H9 (cell line): ENCODE measurements around the gene ARHGAP22. TPM values are rescaled to one million over a fixed set of nuclear protein-coding genes. Genes with fewer than 3 reads are reported as not detected.

Source experiments
- DNase-seq: peaks from one replicate; pipeline ENCODE4 v3.0.0-alpha.2; 2017
- H2AFZ ChIP-seq: one replicate; pipeline ENCODE4 v1.6.1; 2013; ENCODE audit warnings: mild to moderate bottlenecking, low read length, control low read depth, moderate library complexity
- H2AK5ac ChIP-seq: 2 replicates; pipeline ENCODE4 v1.6.1; 2013; ENCODE audit warnings: low read length, control low read depth, mixed read lengths; ENCODE audit not compliant: insufficient read length
- H2BK120ac ChIP-seq: one replicate; pipeline ENCODE4 v1.6.1; 2013; ENCODE audit warnings: low read depth, mild to moderate bottlenecking, low read length, control low read depth, inconsistent platforms; ENCODE audit not compliant: poor library complexity, severe bottlenecking
- H2BK12ac ChIP-seq: 2 replicates; pipeline ENCODE4 v1.6.1; 2013; ENCODE audit warnings: low read length, control low read depth, mixed read lengths, low read depth; ENCODE audit not compliant: insufficient read length
- H2BK15ac ChIP-seq: 2 replicates; pipeline ENCODE4 v1.6.1; 2013; ENCODE audit warnings: low read depth, low read length, control low read depth
- H2BK20ac ChIP-seq: one replicate; pipeline ENCODE4 v1.6.1; 2013; ENCODE audit warnings: low read depth, mild to moderate bottlenecking, low read length, control low read depth, inconsistent platforms; ENCODE audit not compliant: poor library complexity, severe bottlenecking
- H2BK5ac ChIP-seq: 2 replicates; pipeline ENCODE4 v1.6.1; 2013; ENCODE audit warnings: low read length, control low read depth, mixed read lengths; ENCODE audit not compliant: insufficient read length
- H3K14ac ChIP-seq: 2 replicates; pipeline ENCODE4 v1.6.1; 2013; ENCODE audit warnings: low read length, control low read depth; ENCODE audit not compliant: insufficient read depth
- H3K18ac ChIP-seq: 2 replicates; pipeline ENCODE4 v1.6.1; 2013; ENCODE audit warnings: low read depth, mild to moderate bottlenecking, mixed read lengths, low read length, control low read depth; ENCODE audit not compliant: insufficient read length
- H3K23ac ChIP-seq: 2 replicates; pipeline ENCODE4 v1.6.1; 2013; ENCODE audit warnings: low read length, control low read depth, mixed read lengths, low read depth; ENCODE audit not compliant: insufficient read length
- H3K23me2 ChIP-seq: 2 replicates; pipeline ENCODE4 v1.6.1; 2013; ENCODE audit warnings: low read depth, mild to moderate bottlenecking, mixed read lengths, low read length, control low read depth; ENCODE audit not compliant: insufficient read length, poor library complexity, severe bottlenecking
- H3K27ac ChIP-seq: 2 replicates; pipeline ENCODE4 v1.5.1; 2013; ENCODE audit warnings: low read length, control low read depth, mixed read lengths, low read depth; ENCODE audit not compliant: insufficient read length
- H3K27me3 ChIP-seq: 2 replicates; pipeline ENCODE4 v1.6.1; 2013; ENCODE audit warnings: low read length, control low read depth, inconsistent platforms; ENCODE audit not compliant: insufficient read depth
- H3K4ac ChIP-seq: 2 replicates; pipeline ENCODE4 v1.6.1; 2013; ENCODE audit warnings: low read depth, mild to moderate bottlenecking, control low read depth, inconsistent platforms, low read length, moderate library complexity
- H3K4me1 ChIP-seq: 2 replicates; pipeline ENCODE4 v1.6.1; 2013; ENCODE audit warnings: low read length, control low read depth, inconsistent platforms; ENCODE audit not compliant: insufficient read depth
- H3K4me2 ChIP-seq: 2 replicates; pipeline ENCODE4 v1.6.1; 2013; ENCODE audit warnings: low read length, control low read depth, mixed read lengths; ENCODE audit not compliant: insufficient read length, insufficient read depth
- H3K56ac ChIP-seq: 2 replicates; pipeline ENCODE4 v1.6.1; 2013; ENCODE audit warnings: low read depth, mild to moderate bottlenecking, mixed read lengths, low read length, control low read depth; ENCODE audit not compliant: insufficient read length
- H3K79me1 ChIP-seq: 2 replicates; pipeline ENCODE4 v1.6.1; 2013; ENCODE audit warnings: low read depth, mild to moderate bottlenecking, moderate library complexity, low read length, control low read depth, inconsistent platforms; ENCODE audit not compliant: insufficient read depth, poor library complexity, severe bottlenecking
- H3K79me2 ChIP-seq: 2 replicates; pipeline ENCODE4 v1.6.1; 2013; ENCODE audit warnings: low read length, control low read depth, inconsistent platforms; ENCODE audit not compliant: insufficient read depth
- H3K9ac ChIP-seq: 2 replicates; pipeline ENCODE4 v1.6.1; 2013; ENCODE audit warnings: low read length, control low read depth, mixed read lengths; ENCODE audit not compliant: insufficient read length; ENCODE audit errors: extremely low read depth
- H3K9me3 ChIP-seq: one replicate; pipeline ENCODE4 v1.6.1; 2013; ENCODE audit warnings: low read depth, low read length, inconsistent platforms; ENCODE audit not compliant: control insufficient read depth
- H3T11ph ChIP-seq: one replicate; pipeline ENCODE4 v1.6.1; 2013; ENCODE audit warnings: mild to moderate bottlenecking, low read length, control low read depth, inconsistent platforms
- H4K20me1 ChIP-seq: one replicate; pipeline ENCODE4 v1.6.1; 2013; ENCODE audit not compliant: control insufficient read depth, insufficient read length, insufficient read depth
- H4K5ac ChIP-seq: 2 replicates; pipeline ENCODE4 v1.6.1; 2013; ENCODE audit warnings: low read depth, mild to moderate bottlenecking, mixed read lengths, low read length, control low read depth; ENCODE audit not compliant: insufficient read length
- H4K8ac ChIP-seq: replicated peaks from 2 replicates; pipeline ENCODE4 v1.6.1; 2013; ENCODE audit warnings: low read length, control low read depth, mixed read lengths, low read depth; ENCODE audit not compliant: insufficient read length
- H4K91ac ChIP-seq: 2 replicates; pipeline ENCODE4 v1.6.1; 2013; ENCODE audit warnings: low read depth, mild to moderate bottlenecking, moderate library complexity, mixed read lengths, low read length, control low read depth; ENCODE audit not compliant: insufficient read length
- H3K27ac Mint-ChIP-seq, 3 experiments: 2 replicates in 2 of 3; 3 replicates in 1 of 3; pipeline ENCODE4 v1.8.0; 2020 to 2021; ENCODE audit warnings: mixed read lengths in 3 of 3, mild to moderate bottlenecking in 1 of 3, moderate library complexity in 1 of 3
- H3K27me3 Mint-ChIP-seq: 2 replicates; pipeline ENCODE4 v1.8.0; 2021; ENCODE audit warnings: low read depth, mild to moderate bottlenecking, moderate library complexity, mixed read lengths
- H3K36me3 Mint-ChIP-seq, 3 experiments: 2 replicates in 2 of 3; 3 replicates in 1 of 3; pipeline ENCODE4 v1.8.0; 2020 to 2021; ENCODE audit warnings: low read depth in 3 of 3, mixed read lengths in 3 of 3; ENCODE audit not compliant: insufficient read depth in 1 of 3
- H3K4me1 Mint-ChIP-seq, 2 experiments: 2 replicates each; pipeline ENCODE4 v1.8.0; 2020; ENCODE audit warnings: mixed read lengths in 2 of 2
- H3K4me3 Mint-ChIP-seq, 2 experiments: 2 replicates in 1 of 2; 3 replicates in 1 of 2; pipeline ENCODE4 v1.8.0; 2020 to 2021; ENCODE audit warnings: mild to moderate bottlenecking in 2 of 2, mixed read lengths in 2 of 2, moderate library complexity in 1 of 2
- H3K9me3 Mint-ChIP-seq, 2 experiments: 2 replicates in 1 of 2; 3 replicates in 1 of 2; pipeline ENCODE4 v1.8.0; 2020; ENCODE audit warnings: mild to moderate bottlenecking in 2 of 2, mixed read lengths in 2 of 2, moderate library complexity in 1 of 2
- WGBS: extraction: QIAGEN DNeasy Blood & Tissue Kit; methylation state at CpG from one replicate; pipeline ENCODE4 v1.1.7; 2013; ENCODE audit warnings: missing lambda C conversion rate, low lambda C conversion rate, mixed read lengths; ENCODE audit not compliant: insufficient read length; ENCODE audit errors: extremely low coverage; 5-methylcytosine and 5-hydroxymethylcytosine counted together
- total RNA-seq: library from RNA; stranded (reverse); gene quantifications from 2 replicates; pipeline ENCODE4 v1.2.1, GENCODE V29; 2021
- TF ChIP-seq, protein P1 (sequence below): fragments of 200-600 bp; sonication (generic); conservative IDR thresholded peaks from 3 replicates; pipeline ENCODE4 v1.8.0; 2021; ENCODE audit warnings: antibody characterized with exemption, mild to moderate bottlenecking

The ARHGAP22 gene
- total RNA-seq, 1 experiment from 2014 or later: 7.4 TPM

- Histone ChIP-seq H3K4ac (no peak overlapping the region), H3K4me1 (no peaks in the 10 kb centered on the region), H3K14ac (no peak overlapping the region), H3K27ac (no peak overlapping the region), H2BK12ac (no peak overlapping the region), H2BK20ac (no peak overlapping the region), H3K9me3 (no peaks in the 10 kb centered on the region), H2AFZ (no peak overlapping the region), H3K79me2 (no peaks in the 10 kb centered on the region), H2AK5ac (no peak overlapping the region), H2BK5ac (no peak overlapping the region), H3K79me1 (no peaks in the 10 kb centered on the region), H4K91ac (no peak overlapping the region), H2BK15ac (no peak overlapping the region), H4K20me1 (no peaks in the 10 kb centered on the region), H3K9ac (no peak overlapping the region), H3T11ph (no peak overlapping the region), H3K23ac (no peak overlapping the region), H4K8ac (no peak overlapping the region), H3K4me2 (no peak overlapping the region), H3K18ac (no peak overlapping the region), H3K23me2 (no peaks in the 10 kb centered on the region), H3K56ac (no peak overlapping the region), H4K5ac (no peak overlapping the region), H3K27me3 (no peaks in the 10 kb centered on the region), H2BK120ac (no peak overlapping the region)
- no peaks in the 10 kb centered on the region; the same call in 1 of the 2 replicates for H3K27me3 Mint-ChIP-seq
- no peaks in the 10 kb centered on the region; a peak in 1 of 7 replicates for H3K36me3 Mint-ChIP-seq
- peaks cover 7 to 29% of the 10 kb centered on the region in 2 experiments for H3K4me1 Mint-ChIP-seq
- no peak overlapping the region for H3K4me3 Mint-ChIP-seq
- H3K9me3 Mint-ChIP-seq: peaks cover 0 to 5% of the 10 kb centered on the region in 2 experiments; a peak in 1 of 5 replicates
- DNase-seq: no peak
- H3K27ac Mint-ChIP-seq: no peak overlapping the region; a peak in 1 of 7 replicates
- no CpG with 5 or more reads among the region's 3 CpGs for WGBS
- TF ChIP-seq, protein P1, sequence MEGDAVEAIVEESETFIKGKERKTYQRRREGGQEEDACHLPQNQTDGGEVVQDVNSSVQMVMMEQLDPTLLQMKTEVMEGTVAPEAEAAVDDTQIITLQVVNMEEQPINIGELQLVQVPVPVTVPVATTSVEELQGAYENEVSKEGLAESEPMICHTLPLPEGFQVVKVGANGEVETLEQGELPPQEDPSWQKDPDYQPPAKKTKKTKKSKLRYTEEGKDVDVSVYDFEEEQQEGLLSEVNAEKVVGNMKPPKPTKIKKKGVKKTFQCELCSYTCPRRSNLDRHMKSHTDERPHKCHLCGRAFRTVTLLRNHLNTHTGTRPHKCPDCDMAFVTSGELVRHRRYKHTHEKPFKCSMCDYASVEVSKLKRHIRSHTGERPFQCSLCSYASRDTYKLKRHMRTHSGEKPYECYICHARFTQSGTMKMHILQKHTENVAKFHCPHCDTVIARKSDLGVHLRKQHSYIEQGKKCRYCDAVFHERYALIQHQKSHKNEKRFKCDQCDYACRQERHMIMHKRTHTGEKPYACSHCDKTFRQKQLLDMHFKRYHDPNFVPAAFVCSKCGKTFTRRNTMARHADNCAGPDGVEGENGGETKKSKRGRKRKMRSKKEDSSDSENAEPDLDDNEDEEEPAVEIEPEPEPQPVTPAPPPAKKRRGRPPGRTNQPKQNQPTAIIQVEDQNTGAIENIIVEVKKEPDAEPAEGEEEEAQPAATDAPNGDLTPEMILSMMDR: no peak
These were observed 50.2 kb downstream of the ARHGAP22 start for GRCh38 chr10:48554656-48555055.
